A673 (cell line): ENCODE measurements around the gene SLC6A6.

Experiments used
- CTCF ChIP-seq: fragments of 300-800, 200-600 bp; sonication (generic); conservative IDR thresholded peaks from 2 replicates; pipeline ENCODE4 v1.5.1; 2017; ENCODE audit warnings: low read depth, mild to moderate bottlenecking, antibody characterized with exemption, low read length, moderate library complexity, mixed read lengths
- EZH2 ChIP-seq: fragments of 200-600 bp; sonication (generic); IDR thresholded peaks from 2 replicates; pipeline ENCODE4 v1.6.1; 2017; ENCODE audit warnings: borderline replicate concordance, low read depth, mild to moderate bottlenecking, mixed read lengths, antibody characterized with exemption, low read length; ENCODE audit not compliant: poor library complexity, severe bottlenecking

- TF ChIP-seq CTCF (no peak), EZH2 (no peak)
These were observed 4.4 kb downstream of the SLC6A6 start for GRCh38 chr3:14406766-14407165.
